SK-N-SH treated with all-trans-retinoic acid at 6 μM for 48 hours (cell line): ENCODE data around the gene TOM1L2.

Experiments used
- PATZ1 ChIP-seq: fragments of 250-450 bp; sonication (Bioruptor Pico); IDR thresholded peaks from 2 replicates; pipeline ENCODE4 v1.8.0; 2020; ENCODE audit warnings: mild to moderate bottlenecking, moderate library complexity, borderline replicate concordance
- RARB ChIP-seq: fragments of 250-450 bp; sonication (Bioruptor Pico); IDR thresholded peaks from 2 replicates; pipeline ENCODE4 v1.8.0; 2021; ENCODE audit warnings: mild to moderate bottlenecking, moderate library complexity
- ZFP3 ChIP-seq: fragments of 250-450 bp; sonication (Bioruptor Pico); IDR thresholded peaks from 2 replicates; pipeline ENCODE4 v1.5.0; 2020; ENCODE audit warnings: mild to moderate bottlenecking, moderate library complexity
- ZNF565 ChIP-seq: fragments of 450-650 bp; formaldehyde crosslinking; conservative IDR thresholded peaks from 2 replicates; pipeline ENCODE4 v1.5.0; 2020; ENCODE audit warnings: low read depth, mild to moderate bottlenecking, moderate library complexity

GRCh38 chr17:17841601-17842025 is 130.6 kb downstream of the TOM1L2 start:
- no peak for TF ChIP-seq ZFP3 (CRISPR knock-in tag)
- no peak for TF ChIP-seq PATZ1 (CRISPR knock-in tag)
- no peak for TF ChIP-seq RARB (CRISPR knock-in tag)
- TF ChIP-seq ZNF565 (CRISPR knock-in tag), result no peak
